MM.1S (cell line): Measurements from ENCODE around the gene USP38.

Experiments
- DNase-seq: peaks from one replicate; pipeline ENCODE4 v3.0.0-alpha.2; 2015
- H2AFZ ChIP-seq: fragments of 300-600 bp; sonication (generic); 2 replicates; pipeline ENCODE4 v1.6.0; 2016; ENCODE audit warnings: antibody characterized with exemption, low read length
- H3F3A ChIP-seq: fragments of 300-600 bp; sonication (generic); 2 replicates; pipeline ENCODE4 v1.6.1; 2016; ENCODE audit warnings: mild to moderate bottlenecking, antibody characterized with exemption, low read length, moderate library complexity, mixed read lengths; ENCODE audit not compliant: insufficient read depth
- H3K27ac ChIP-seq: fragments of 300-600 bp; sonication (generic); 2 replicates; pipeline ENCODE4 v1.5.1; 2016; ENCODE audit warnings: mild to moderate bottlenecking, low read length
- H3K27me3 ChIP-seq: fragments of 300-600 bp; sonication (generic); replicated peaks from 2 replicates; pipeline ENCODE4 v1.6.0; 2016; ENCODE audit warnings: low read length; ENCODE audit not compliant: insufficient read depth
- H3K36me3 ChIP-seq: fragments of 300-600 bp; sonication (generic); replicated peaks from 2 replicates; pipeline ENCODE4 v1.6.1; 2016; ENCODE audit warnings: mild to moderate bottlenecking, low read length, mixed read lengths; ENCODE audit not compliant: insufficient read depth
- H3K4me1 ChIP-seq: fragments of 300-600 bp; sonication (generic); 2 replicates; pipeline ENCODE4 v1.6.1; 2016; ENCODE audit warnings: low read length, mixed read lengths
- H3K4me2 ChIP-seq: fragments of 300-600 bp; sonication (generic); 2 replicates; pipeline ENCODE4 v1.6.0; 2016; ENCODE audit warnings: low read depth, low read length
- H3K4me3 ChIP-seq: fragments of 300-600 bp; sonication (generic); 2 replicates; pipeline ENCODE4 v1.5.1; 2016; ENCODE audit warnings: low read length, mixed read lengths
- H3K79me2 ChIP-seq: fragments of 300-600 bp; sonication (generic); 2 replicates; pipeline ENCODE4 v1.6.1; 2016; ENCODE audit warnings: mixed run types, low read length, mixed read lengths
- H3K9ac ChIP-seq: fragments of 300-600 bp; sonication (generic); 2 replicates; pipeline ENCODE4 v1.6.1; 2016; ENCODE audit warnings: low read length, mixed read lengths
- H3K9me2 ChIP-seq: fragments of 300-600 bp; sonication (generic); replicated peaks from 2 replicates; pipeline ENCODE4 v1.6.1; 2016; ENCODE audit warnings: mild to moderate bottlenecking, low read length, mixed read lengths; ENCODE audit not compliant: insufficient read depth
- H3K9me3 ChIP-seq: fragments of 300-600 bp; sonication (generic); replicated peaks from 2 replicates; pipeline ENCODE4 v1.6.1; 2016; ENCODE audit warnings: mild to moderate bottlenecking, low read length, mixed read lengths; ENCODE audit not compliant: insufficient read depth
- H4K20me1 ChIP-seq: fragments of 300-600 bp; sonication (generic); 2 replicates; pipeline ENCODE4 v1.6.1; 2016; ENCODE audit warnings: mild to moderate bottlenecking, low read length, moderate library complexity, mixed read lengths; ENCODE audit not compliant: insufficient read depth
- EZH2 ChIP-seq: fragments of 300-600 bp; sonication (generic); optimal IDR thresholded peaks from 2 replicates; pipeline ENCODE3; 2017; ENCODE audit warnings: low read depth, mild to moderate bottlenecking, antibody characterized with exemption, low read length, mixed read lengths
- EZH2phosphoT487 ChIP-seq: fragments of 300-600 bp; sonication (generic); IDR thresholded peaks from 2 replicates; pipeline ENCODE4 v1.6.1; 2018; ENCODE audit warnings: antibody characterized with exemption, low read length
- TF ChIP-seq, protein P1 (sequence below): fragments of 300-600 bp; sonication (generic); IDR thresholded peaks from 2 replicates; pipeline ENCODE4 v1.5.1; 2016; ENCODE audit warnings: antibody characterized with exemption, low read length, mixed read lengths

Gene USP38

DNA sequence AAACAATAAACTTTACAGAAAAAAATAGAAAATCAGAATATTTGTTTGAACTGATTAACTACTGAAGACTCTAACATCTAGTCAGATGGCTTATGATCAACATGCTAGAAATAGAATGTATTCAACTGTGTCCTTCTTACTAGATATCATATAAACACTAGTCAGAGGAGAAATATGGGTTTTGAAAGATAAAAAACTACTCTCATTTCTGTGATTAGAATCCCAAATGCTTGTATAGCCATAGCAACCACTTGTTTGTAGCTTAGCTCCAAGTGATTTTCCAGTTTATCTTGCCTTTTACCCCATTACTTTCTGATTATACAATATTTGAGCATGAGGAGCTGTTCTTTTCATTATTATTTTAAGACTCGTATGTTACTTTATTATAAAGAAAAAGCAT is 31.2 kb downstream of the USP38 start:
- Histone ChIP-seq H3K4me2 (no peak overlapping the region), H3K27me3 (no peaks in the 10 kb centered on the region), H3K79me2 (no peaks in the 10 kb centered on the region; the same call in 1 of the 2 replicates), H4K20me1 (no peaks in the 10 kb centered on the region), H3K4me3 (no peak overlapping the region), H3K9me2 (no peaks in the 10 kb centered on the region), H2AFZ (no peak overlapping the region), H3K9ac (no peak overlapping the region), H3K27ac (no peak overlapping the region), H3F3A (no peaks in the 10 kb centered on the region), H3K36me3 (no peaks in the 10 kb centered on the region; the same call in 1 of the 2 replicates), H3K4me1 (no peaks in the 10 kb centered on the region), H3K9me3 (no peaks in the 10 kb centered on the region)
- no peak for DNase-seq
- TF ChIP-seq, protein P1, sequence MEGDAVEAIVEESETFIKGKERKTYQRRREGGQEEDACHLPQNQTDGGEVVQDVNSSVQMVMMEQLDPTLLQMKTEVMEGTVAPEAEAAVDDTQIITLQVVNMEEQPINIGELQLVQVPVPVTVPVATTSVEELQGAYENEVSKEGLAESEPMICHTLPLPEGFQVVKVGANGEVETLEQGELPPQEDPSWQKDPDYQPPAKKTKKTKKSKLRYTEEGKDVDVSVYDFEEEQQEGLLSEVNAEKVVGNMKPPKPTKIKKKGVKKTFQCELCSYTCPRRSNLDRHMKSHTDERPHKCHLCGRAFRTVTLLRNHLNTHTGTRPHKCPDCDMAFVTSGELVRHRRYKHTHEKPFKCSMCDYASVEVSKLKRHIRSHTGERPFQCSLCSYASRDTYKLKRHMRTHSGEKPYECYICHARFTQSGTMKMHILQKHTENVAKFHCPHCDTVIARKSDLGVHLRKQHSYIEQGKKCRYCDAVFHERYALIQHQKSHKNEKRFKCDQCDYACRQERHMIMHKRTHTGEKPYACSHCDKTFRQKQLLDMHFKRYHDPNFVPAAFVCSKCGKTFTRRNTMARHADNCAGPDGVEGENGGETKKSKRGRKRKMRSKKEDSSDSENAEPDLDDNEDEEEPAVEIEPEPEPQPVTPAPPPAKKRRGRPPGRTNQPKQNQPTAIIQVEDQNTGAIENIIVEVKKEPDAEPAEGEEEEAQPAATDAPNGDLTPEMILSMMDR: no peak
- TF ChIP-seq EZH2phosphoT487 (no peak), EZH2 (no peak)

DNA sequence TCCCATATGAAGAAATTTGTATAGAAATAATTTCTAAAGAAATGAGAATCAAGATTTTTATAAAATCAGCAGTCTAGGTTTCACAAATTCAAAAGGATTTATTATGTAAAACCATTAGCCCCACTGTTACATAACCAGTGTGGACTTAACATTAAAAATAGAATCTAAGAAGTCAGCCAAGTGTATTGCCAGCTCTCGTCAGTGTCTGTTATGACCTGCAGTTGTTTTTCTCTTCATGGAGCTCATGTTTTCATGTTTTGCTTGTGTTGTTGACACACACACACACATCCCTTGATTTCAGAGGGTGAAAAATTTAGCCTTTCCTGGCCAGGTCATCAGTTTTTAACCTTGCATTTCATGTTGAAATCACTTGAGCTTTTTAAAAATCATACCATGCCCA is 39.5 kb downstream of the USP38 start:
- Histone ChIP-seq H3K27ac (no peak overlapping the region), H3K9me3 (no peaks in the 10 kb centered on the region), H3K79me2 (no peaks in the 10 kb centered on the region), H3K4me2 (no peak overlapping the region), H3K4me1 (no peaks in the 10 kb centered on the region), H3K9ac (no peak overlapping the region), H3K9me2 (no peaks in the 10 kb centered on the region), H3F3A (no peaks in the 10 kb centered on the region), H2AFZ (no peak overlapping the region), H3K27me3 (no peaks in the 10 kb centered on the region), H4K20me1 (no peaks in the 10 kb centered on the region), H3K36me3 (no peaks in the 10 kb centered on the region), H3K4me3 (no peak overlapping the region)
- no peak for DNase-seq
- no peak for TF ChIP-seq EZH2phosphoT487
- TF ChIP-seq EZH2: no peak
- TF ChIP-seq, protein P1: no peak

DNA sequence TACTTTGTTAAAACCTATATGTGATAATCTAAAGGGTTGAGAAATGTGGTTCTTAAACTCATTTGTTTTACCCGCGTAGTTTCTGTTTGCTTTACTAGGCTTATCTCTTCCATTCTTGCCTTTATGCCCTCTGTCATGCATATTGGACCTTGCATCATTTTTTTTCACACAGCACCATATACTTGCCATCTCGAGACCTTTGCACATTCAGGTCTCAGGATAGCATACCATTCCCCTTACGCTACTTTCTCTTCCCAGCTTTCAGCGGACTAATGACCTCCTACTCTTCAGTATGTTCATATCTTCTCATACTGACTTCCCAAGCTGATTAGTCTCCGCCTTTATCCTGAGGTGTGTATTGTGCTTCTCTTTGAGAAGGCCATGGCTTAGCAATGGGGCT is 40.5 kb downstream of the USP38 start:
- Histone ChIP-seq H3K4me1 (no peaks in the 10 kb centered on the region), H3K27me3 (no peaks in the 10 kb centered on the region), H3K79me2 (no peaks in the 10 kb centered on the region), H3F3A (no peaks in the 10 kb centered on the region), H3K9me2 (no peaks in the 10 kb centered on the region), H3K4me3 (no peak overlapping the region), H3K9me3 (no peaks in the 10 kb centered on the region), H2AFZ (no peak overlapping the region), H3K27ac (no peak overlapping the region), H4K20me1 (no peaks in the 10 kb centered on the region), H3K9ac (no peak overlapping the region), H3K36me3 (no peaks in the 10 kb centered on the region), H3K4me2 (no peak overlapping the region)
- DNase-seq: no peak
- TF ChIP-seq, protein P1: no peak
- TF ChIP-seq EZH2phosphoT487 (no peak), EZH2 (no peak)
